ENCODE measurements around the gene DECR2. TPM values are rescaled to one million over a fixed set of nuclear protein-coding genes. Genes with fewer than 3 reads are reported as not detected.

DECR2 gene
- total and polyA plus RNA-seq, 2 experiments from 2014 or later, result 50.0 to 51.5 TPM

DNA sequence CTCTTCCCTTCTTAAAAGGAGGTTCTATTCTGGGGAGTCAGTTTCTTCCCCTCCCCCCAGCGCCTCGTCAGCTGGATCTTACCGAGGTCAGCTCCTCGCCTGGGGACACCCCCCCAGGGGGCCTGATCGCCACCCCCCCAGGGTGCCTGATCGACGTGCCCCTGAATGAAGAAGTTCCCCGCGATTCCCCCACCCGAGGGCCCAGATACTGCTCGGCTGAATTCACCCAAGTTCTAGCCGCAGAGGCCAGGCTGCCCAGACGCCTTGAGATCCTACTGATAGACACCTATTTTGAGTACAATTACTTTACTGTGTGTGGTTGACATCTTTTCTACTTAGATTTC is 25.2 kb downstream of the DECR2 start:
- DNase-seq (ENCODE audit: low read depth in 1 of 2, low spot score in 1 of 2), result no peak
- TF ChIP-seq, protein P1, sequence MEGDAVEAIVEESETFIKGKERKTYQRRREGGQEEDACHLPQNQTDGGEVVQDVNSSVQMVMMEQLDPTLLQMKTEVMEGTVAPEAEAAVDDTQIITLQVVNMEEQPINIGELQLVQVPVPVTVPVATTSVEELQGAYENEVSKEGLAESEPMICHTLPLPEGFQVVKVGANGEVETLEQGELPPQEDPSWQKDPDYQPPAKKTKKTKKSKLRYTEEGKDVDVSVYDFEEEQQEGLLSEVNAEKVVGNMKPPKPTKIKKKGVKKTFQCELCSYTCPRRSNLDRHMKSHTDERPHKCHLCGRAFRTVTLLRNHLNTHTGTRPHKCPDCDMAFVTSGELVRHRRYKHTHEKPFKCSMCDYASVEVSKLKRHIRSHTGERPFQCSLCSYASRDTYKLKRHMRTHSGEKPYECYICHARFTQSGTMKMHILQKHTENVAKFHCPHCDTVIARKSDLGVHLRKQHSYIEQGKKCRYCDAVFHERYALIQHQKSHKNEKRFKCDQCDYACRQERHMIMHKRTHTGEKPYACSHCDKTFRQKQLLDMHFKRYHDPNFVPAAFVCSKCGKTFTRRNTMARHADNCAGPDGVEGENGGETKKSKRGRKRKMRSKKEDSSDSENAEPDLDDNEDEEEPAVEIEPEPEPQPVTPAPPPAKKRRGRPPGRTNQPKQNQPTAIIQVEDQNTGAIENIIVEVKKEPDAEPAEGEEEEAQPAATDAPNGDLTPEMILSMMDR (IDR thresholded peaks at IDR 0.05; ENCODE audit: low read depth, low read length), result no peak
- Histone ChIP-seq H3K4me1 (ENCODE audit: low read depth) (peaks cover 4% of the 10 kb centered on the region), H3K4me3 (peak overlapping the region; percentile 85), H3K27ac (no peak overlapping the region), H3K9me3 (ENCODE audit: low read depth) (no peaks in the 10 kb centered on the region), H3K36me3 (no peaks in the 10 kb centered on the region), H3K27me3 (peaks cover 22% of the 10 kb centered on the region)

DNA sequence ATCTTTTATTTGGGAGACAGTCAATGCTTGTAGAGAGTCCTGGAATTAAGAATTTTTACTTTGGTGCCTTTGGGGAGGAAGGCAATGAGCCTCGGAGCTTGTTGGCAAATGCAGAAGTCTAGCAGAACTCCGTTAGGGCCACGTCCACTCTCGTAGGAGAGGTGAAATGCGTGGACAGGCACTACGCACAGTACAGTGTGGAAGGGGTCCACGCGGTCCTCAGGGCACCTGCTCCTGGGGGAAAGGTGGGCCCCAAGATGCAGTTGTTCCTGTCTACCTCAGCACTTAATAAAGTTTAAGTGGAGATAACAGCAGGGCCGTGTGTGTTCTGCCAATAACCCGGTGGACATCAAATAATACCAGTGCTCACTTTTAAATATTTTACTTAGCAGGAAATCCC is 25.6 kb downstream of the DECR2 start:
- no peaks in the 10 kb centered on the region for H3K9me3 ChIP-seq (ENCODE audit: low read depth)
- H3K36me3 ChIP-seq, result no peaks in the 10 kb centered on the region
- peaks cover 4% of the 10 kb centered on the region for H3K4me1 ChIP-seq (ENCODE audit: low read depth)
- H3K4me3 ChIP-seq, result peak overlapping the region; percentile 85
- TF ChIP-seq, protein P1 (IDR thresholded peaks at IDR 0.05; ENCODE audit: low read depth, low read length), result no peak
- H3K27ac ChIP-seq, result no peak overlapping the region
- H3K27me3 ChIP-seq, result peaks cover 22% of the 10 kb centered on the region
- no peak for DNase-seq (ENCODE audit: low read depth in 1 of 2, low spot score in 1 of 2)

DNA sequence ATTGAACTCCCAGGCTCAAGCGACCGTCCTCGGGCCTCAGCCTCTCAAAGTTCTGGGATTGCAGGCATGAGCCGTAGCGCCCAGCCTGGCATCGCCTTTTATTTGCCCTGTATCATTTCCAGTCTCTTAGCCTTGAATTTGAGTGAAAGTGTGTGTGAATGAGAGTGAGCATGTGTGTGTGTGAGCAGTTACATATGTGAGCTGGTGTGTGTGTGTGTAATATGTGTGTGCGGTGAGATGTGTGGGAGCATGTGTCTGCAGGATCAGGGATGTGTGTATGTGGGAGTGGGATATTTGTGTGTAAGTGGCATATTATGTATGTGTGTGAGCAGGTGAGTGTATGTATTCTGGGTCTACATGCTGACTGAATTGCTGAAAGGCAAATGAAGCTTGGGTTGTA is 29.2 kb downstream of the DECR2 start:
- no peaks in the 10 kb centered on the region for H3K27me3 ChIP-seq
- H3K27ac ChIP-seq, result no peak overlapping the region
- H3K36me3 ChIP-seq, result no peaks in the 10 kb centered on the region
- peaks cover 4% of the 10 kb centered on the region for H3K4me1 ChIP-seq (ENCODE audit: low read depth)
- no peak for DNase-seq (ENCODE audit: low read depth in 1 of 2, low spot score in 1 of 2)
- no peak overlapping the region for H3K4me3 ChIP-seq
- TF ChIP-seq, protein P1 (IDR thresholded peaks at IDR 0.05; ENCODE audit: low read depth, low read length), result no peak
- H3K9me3 ChIP-seq (ENCODE audit: low read depth), result no peaks in the 10 kb centered on the region

DNA sequence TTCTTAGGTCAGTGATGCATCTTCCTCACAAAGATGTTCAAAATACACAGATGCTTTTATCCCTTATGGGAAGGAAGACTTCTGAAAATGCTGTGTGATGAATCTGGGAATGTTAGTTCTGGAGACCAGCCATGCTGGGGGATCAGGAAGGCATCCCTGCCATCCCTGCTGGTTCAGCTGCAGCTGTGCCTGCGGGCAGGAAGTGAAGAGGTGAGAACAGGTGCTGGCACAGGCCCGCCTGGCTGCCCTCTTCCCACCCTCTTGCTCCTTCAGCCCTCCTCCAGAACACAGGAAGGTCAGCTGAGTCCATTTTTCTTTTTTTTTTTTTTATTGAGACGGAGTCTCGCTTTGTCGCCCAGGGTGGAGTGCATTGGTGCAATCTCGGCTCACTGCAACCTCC is 38.9 kb downstream of the DECR2 start:
- H3K36me3 ChIP-seq, result no peaks in the 10 kb centered on the region
- no peaks in the 10 kb centered on the region for H3K4me1 ChIP-seq (ENCODE audit: low read depth)
- no peaks in the 10 kb centered on the region for H3K9me3 ChIP-seq (ENCODE audit: low read depth)
- H3K4me3 ChIP-seq, result no peak overlapping the region
- DNase-seq (ENCODE audit: low read depth in 1 of 2, low spot score in 1 of 2), result no peak
- H3K27ac ChIP-seq, result peak overlapping the region; percentile 28
- TF ChIP-seq, protein P1 (IDR thresholded peaks at IDR 0.05; ENCODE audit: low read depth, low read length), result no peak
- no peaks in the 10 kb centered on the region for H3K27me3 ChIP-seq

DNA sequence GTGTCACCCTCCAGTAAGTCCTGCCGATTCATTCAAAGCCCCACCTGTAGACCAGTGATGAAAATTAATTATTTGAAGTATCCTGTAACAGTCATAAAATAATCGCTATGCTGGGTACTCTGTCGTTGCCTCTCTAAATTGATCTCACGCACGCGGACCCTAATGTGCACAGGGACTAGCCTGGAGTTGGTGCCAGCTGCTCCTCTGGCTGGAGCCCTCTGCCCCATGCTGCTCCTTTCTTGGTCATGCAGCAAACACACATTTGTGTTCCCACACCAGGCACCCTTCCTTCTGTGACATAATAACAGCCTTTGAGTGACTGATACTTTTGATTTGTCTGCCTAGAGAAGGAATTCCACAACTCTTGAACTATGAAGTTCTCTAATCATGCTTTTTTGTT is 39.8 kb downstream of the DECR2 start:
- no peak overlapping the region for H3K4me3 ChIP-seq
- no peaks in the 10 kb centered on the region for H3K36me3 ChIP-seq
- H3K4me1 ChIP-seq (ENCODE audit: low read depth), result no peaks in the 10 kb centered on the region
- no peak for DNase-seq (ENCODE audit: low read depth in 1 of 2, low spot score in 1 of 2)
- TF ChIP-seq, protein P1 (IDR thresholded peaks at IDR 0.05; ENCODE audit: low read depth, low read length), result no peak
- H3K27ac ChIP-seq, result no peak overlapping the region
- no peaks in the 10 kb centered on the region for H3K9me3 ChIP-seq (ENCODE audit: low read depth)
- H3K27me3 ChIP-seq, result no peaks in the 10 kb centered on the region

DNA sequence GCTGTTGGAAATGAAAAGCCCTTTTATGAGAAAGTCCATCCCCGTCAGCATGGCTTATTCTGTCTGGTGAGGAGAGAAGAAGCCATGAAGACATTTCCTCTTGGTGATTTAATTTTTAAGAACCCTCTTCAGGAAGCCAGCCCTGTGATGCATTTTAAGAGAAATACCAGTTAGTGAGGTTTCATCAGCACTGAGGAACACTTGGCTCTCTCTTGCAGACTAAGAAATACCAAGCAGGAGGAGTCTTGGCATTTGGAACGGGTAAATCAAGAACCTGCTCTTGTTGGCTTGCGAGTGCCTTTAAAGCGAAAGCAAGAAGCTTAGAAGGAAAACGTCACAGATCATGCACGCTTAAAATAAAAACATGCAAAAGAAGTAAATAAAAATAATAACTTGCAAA is 41.3 kb downstream of the DECR2 start:
- H3K27me3 ChIP-seq, result no peaks in the 10 kb centered on the region
- H3K4me3 ChIP-seq, result no peak overlapping the region
- no peaks in the 10 kb centered on the region for H3K9me3 ChIP-seq (ENCODE audit: low read depth)
- H3K27ac ChIP-seq, result peak overlapping the region; percentile 17
- no peak for DNase-seq (ENCODE audit: low read depth in 1 of 2, low spot score in 1 of 2)
- TF ChIP-seq, protein P1 (IDR thresholded peaks at IDR 0.05; ENCODE audit: low read depth, low read length), result no peak
- no peaks in the 10 kb centered on the region for H3K36me3 ChIP-seq
- no peaks in the 10 kb centered on the region for H3K4me1 ChIP-seq (ENCODE audit: low read depth)
